Measurements from ENCODE around the gene GIT2. TPM values are rescaled to one million over a fixed set of nuclear protein-coding genes. Genes with fewer than 3 reads are reported as not detected.

GIT2 gene
- total RNA-seq, 1 donor, result 43.4 TPM

DNA sequence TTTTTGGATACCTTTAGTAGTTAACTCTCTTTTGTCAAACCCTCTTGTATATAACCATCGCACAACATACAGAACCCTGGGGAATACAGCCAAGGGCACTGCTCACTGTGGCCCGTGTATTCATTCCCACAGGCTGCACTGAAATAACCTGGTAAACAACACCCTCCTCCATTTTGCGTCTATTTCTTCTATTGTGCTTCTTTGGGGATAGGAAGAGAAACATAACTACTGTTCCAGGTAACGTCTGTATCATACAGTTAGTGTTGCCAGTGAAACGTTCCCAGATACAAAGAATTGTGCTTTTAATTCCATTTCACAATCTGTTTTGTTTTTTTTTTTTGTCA is 42.5 kb upstream of the GIT2 start:
- Histone ChIP-seq H2AFZ (ENCODE audit: low read length) (no peak overlapping the region), H3K4me3 (ENCODE audit: insufficient read depth, low read length) (no peak overlapping the region), H3K4me2 (ENCODE audit: insufficient read depth, low read length) (peak overlapping the region; percentile 60), H3K27me3 (ENCODE audit: insufficient read depth, low read length) (no peaks in the 10 kb centered on the region), H4K20me1 (ENCODE audit: insufficient read depth, low read length) (peaks cover 6% of the 10 kb centered on the region), H3K36me3 (ENCODE audit: insufficient read depth, low read length) (peaks cover 75% of the 10 kb centered on the region), H3K79me2 (ENCODE audit: insufficient read depth, low read length) (peaks cover 44% of the 10 kb centered on the region), H3K9me3 (ENCODE audit: low read depth, low read length) (no peaks in the 10 kb centered on the region), H3K27ac (ENCODE audit: low read depth, low read length) (peak overlapping the region; percentile 98), H3K4me1 (ENCODE audit: insufficient read depth, low read length) (peaks cover 23% of the 10 kb centered on the region)
- no peak for DNase-seq (ENCODE audit: insufficient read length, low spot score, missing footprints)
- TF ChIP-seq, protein P1, sequence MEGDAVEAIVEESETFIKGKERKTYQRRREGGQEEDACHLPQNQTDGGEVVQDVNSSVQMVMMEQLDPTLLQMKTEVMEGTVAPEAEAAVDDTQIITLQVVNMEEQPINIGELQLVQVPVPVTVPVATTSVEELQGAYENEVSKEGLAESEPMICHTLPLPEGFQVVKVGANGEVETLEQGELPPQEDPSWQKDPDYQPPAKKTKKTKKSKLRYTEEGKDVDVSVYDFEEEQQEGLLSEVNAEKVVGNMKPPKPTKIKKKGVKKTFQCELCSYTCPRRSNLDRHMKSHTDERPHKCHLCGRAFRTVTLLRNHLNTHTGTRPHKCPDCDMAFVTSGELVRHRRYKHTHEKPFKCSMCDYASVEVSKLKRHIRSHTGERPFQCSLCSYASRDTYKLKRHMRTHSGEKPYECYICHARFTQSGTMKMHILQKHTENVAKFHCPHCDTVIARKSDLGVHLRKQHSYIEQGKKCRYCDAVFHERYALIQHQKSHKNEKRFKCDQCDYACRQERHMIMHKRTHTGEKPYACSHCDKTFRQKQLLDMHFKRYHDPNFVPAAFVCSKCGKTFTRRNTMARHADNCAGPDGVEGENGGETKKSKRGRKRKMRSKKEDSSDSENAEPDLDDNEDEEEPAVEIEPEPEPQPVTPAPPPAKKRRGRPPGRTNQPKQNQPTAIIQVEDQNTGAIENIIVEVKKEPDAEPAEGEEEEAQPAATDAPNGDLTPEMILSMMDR (IDR thresholded peaks at IDR 0.05; ENCODE audit: extremely low read depth, low read depth, low read length), result no peak

DNA sequence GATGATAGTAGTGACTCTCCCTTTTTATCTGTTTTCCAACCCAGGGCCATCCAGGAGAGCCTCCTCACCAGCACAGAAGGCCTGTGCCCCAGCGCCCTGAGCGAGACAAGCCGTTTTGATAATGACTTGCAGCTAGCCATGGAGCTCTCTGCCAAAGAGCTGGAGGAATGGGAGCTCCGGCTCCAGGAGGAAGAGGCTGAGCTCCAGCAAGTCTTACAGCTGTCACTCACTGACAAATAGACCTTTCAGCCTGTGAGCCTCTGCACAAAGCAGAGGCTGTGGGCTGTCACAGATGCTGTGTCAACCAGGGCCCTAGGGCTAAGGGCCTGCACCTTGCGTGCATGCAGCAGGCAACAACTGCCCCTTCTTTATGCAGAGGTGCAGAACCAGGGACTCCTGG is 41.1 kb upstream of the GIT2 start:
- Histone ChIP-seq H3K27ac (ENCODE audit: low read depth, low read length) (peak overlapping the region; percentile 98), H3K36me3 (ENCODE audit: insufficient read depth, low read length) (peaks cover 81% of the 10 kb centered on the region), H3K4me1 (ENCODE audit: insufficient read depth, low read length) (peaks cover 23% of the 10 kb centered on the region), H4K20me1 (ENCODE audit: insufficient read depth, low read length) (peaks cover 6% of the 10 kb centered on the region), H2AFZ (ENCODE audit: low read length) (no peak overlapping the region), H3K79me2 (ENCODE audit: insufficient read depth, low read length) (peaks cover 41% of the 10 kb centered on the region), H3K9me3 (ENCODE audit: low read depth, low read length) (no peaks in the 10 kb centered on the region), H3K27me3 (ENCODE audit: insufficient read depth, low read length) (no peaks in the 10 kb centered on the region), H3K4me3 (ENCODE audit: insufficient read depth, low read length) (no peak overlapping the region), H3K4me2 (ENCODE audit: insufficient read depth, low read length) (no peak overlapping the region)
- DNase-seq (ENCODE audit: insufficient read length, low spot score, missing footprints), result no peak
- TF ChIP-seq, protein P1 (IDR thresholded peaks at IDR 0.05; ENCODE audit: extremely low read depth, low read depth, low read length), result no peak

DNA sequence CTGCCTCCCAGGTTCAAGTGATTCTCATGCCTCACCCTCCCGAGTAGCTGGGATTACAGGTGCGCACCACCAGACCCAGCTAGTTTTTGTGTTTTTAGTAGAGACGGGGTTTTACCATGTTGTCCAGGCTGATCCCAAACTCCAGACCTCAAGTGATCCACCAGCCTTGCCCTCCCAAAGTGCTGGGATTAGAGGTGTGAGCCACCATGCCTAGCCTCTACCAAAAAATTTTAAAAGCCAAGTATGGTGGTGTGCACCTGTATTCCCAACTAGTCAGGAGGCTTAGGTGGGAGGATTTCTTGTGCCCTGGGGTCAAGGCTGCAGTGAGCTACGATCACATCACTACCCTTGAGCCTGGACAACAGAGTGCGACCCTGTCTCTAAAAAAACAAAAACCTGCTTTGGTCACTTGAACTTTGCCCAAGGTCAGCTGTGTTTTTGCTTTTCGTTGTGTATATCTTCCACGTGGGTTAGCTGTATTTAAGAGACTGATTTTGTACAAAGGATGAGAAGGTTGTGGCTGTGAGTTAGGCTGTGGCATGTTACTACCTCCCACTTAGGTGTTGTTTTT is 39.5 kb upstream of the GIT2 start:
- Histone ChIP-seq H3K27me3 (ENCODE audit: insufficient read depth, low read length) (no peaks in the 10 kb centered on the region), H3K4me2 (ENCODE audit: insufficient read depth, low read length) (no peak overlapping the region)

DNA sequence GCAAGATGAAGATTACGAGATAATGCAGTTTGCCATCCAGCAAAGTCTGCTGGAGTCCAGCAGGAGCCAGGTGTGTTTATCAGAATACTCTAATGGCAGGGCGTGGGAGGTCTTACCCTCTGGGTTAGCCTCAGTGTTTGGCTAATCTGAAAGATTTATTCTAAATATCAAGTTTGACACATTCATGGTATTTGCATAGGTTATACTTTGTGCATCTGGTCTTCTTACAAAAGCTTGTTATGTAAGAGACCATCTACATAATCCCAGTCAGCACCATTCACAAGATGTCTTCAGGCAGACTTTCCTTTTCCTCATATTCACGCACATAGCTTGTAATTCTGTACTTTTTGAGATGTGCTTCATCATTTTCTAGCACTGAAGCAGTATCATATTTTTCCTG is 37.7 kb upstream of the GIT2 start:
- Histone ChIP-seq H3K4me3 (ENCODE audit: insufficient read depth, low read length) (no peak overlapping the region), H3K27me3 (ENCODE audit: insufficient read depth, low read length) (no peaks in the 10 kb centered on the region), H3K79me2 (ENCODE audit: insufficient read depth, low read length) (peaks cover 23% of the 10 kb centered on the region), H3K27ac (ENCODE audit: low read depth, low read length) (no peak overlapping the region), H3K4me1 (ENCODE audit: insufficient read depth, low read length) (peaks cover 13% of the 10 kb centered on the region), H2AFZ (ENCODE audit: low read length) (no peak overlapping the region), H4K20me1 (ENCODE audit: insufficient read depth, low read length) (no peaks in the 10 kb centered on the region), H3K36me3 (ENCODE audit: insufficient read depth, low read length) (peaks cover 92% of the 10 kb centered on the region), H3K4me2 (ENCODE audit: insufficient read depth, low read length) (no peak overlapping the region), H3K9me3 (ENCODE audit: low read depth, low read length) (no peaks in the 10 kb centered on the region)
- no peak for DNase-seq (ENCODE audit: insufficient read length, low spot score, missing footprints)
- TF ChIP-seq, protein P1 (IDR thresholded peaks at IDR 0.05; ENCODE audit: extremely low read depth, low read depth, low read length), result no peak

More for the DNA sequence above, 39.5 kb upstream of the GIT2 start:
- Histone ChIP-seq H3K4me3 (ENCODE audit: insufficient read depth, low read length) (no peak overlapping the region), H2AFZ (ENCODE audit: low read length) (no peak overlapping the region), H3K4me1 (ENCODE audit: insufficient read depth, low read length) (peaks cover 23% of the 10 kb centered on the region), H4K20me1 (ENCODE audit: insufficient read depth, low read length) (peaks cover 6% of the 10 kb centered on the region), H3K27ac (ENCODE audit: low read depth, low read length) (no peak overlapping the region), H3K9me3 (ENCODE audit: low read depth, low read length) (no peaks in the 10 kb centered on the region), H3K79me2 (ENCODE audit: insufficient read depth, low read length) (peaks cover 30% of the 10 kb centered on the region), H3K36me3 (ENCODE audit: insufficient read depth, low read length) (peaks cover 85% of the 10 kb centered on the region)
- TF ChIP-seq, protein P1 (IDR thresholded peaks at IDR 0.05; ENCODE audit: extremely low read depth, low read depth, low read length), result no peak
- no peak for DNase-seq (ENCODE audit: insufficient read length, low spot score, missing footprints)

Data from osteoblast (primary cell).